ENCODE data around the gene SIGLECL1. TPM values are rescaled to one million over a fixed set of nuclear protein-coding genes. Genes with fewer than 3 reads are reported as not detected.
A peak's percentile ranks its signal among the peaks of the same experiment; 100 is the strongest.

The SIGLECL1 gene
- total and polyA plus RNA-seq, 9 of the 15 experiments (the other 6 are each of a cell fraction or from before 2014, with no cell fraction given), result not detected

DNA sequence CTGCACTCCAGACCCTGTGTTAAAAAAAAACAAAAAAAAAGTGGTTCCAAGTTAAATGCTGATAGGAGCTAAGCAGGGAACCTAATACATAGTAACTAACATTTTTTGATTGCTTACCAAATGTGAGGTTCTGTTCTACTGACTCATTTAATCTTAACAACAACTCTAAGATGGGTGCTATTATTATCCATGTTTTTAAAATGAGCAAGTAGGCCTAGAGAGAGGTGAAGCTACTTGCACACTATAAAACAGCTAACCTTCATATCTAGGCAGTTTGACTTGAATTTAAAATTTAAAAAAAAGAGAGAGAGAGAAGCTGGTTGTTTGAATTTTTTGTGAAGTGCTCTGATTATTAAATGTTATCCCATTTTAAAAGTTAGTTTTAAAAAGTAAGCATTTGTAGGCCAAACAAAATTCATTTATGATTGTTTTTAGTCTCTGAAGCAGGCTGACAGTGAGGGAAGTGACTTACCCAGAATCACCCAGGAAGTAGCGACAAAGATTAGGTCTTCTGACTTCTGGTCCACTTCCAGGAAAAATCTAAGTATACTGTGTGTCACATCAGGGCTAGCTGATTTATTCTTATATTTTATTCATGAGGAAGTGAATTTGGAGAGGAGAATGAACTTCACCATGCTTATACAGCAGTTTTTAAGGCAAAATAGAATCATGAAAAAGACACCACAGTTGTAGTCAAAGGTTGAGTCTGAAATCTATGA lies 2.4 kb downstream of the SIGLECL1 start:
- TF ChIP-seq ZNF324 (CRISPR knock-in tag; IDR thresholded peaks at IDR 0.05) (no peak), MEIS2 (IDR thresholded peaks at IDR 0.05; ENCODE audit: partially characterized antibody) (peak; percentile 32), GABPA (tag; conservative IDR thresholded peaks at IDR 0.05; ENCODE audit: low read depth) (0 out of 2 replicates have a peak, but pooled peaks have one; percentile 30), C11orf30 (IDR thresholded peaks at IDR 0.05; ENCODE audit: low read depth) (0 out of 2 replicates have a peak, but pooled peaks have one; percentile 26), ETV6 (IDR thresholded peaks at IDR 0.05; ENCODE audit: borderline replicate concordance in 1 of 2, low read depth in 2 of 2, low read length in 1 of 2) (peak; percentile 71 to 79; a peak in 2 of 4 replicates), ETV6 (CRISPR knock-in tag; IDR thresholded peaks at IDR 0.05; ENCODE audit: borderline replicate concordance) (no peak), MIER1 (IDR thresholded peaks at IDR 0.05; ENCODE audit: low read depth) (no peak), ZNF316 (IDR thresholded peaks at IDR 0.05) (peak; percentile 64), NELFE (IDR thresholded peaks at IDR 0.05; ENCODE audit: insufficient read depth, insufficient read length) (no peak), PBX2 (CRISPR knock-in tag; IDR thresholded peaks at IDR 0.05; ENCODE audit: low read depth) (no peak), PBX2 (tag; conservative IDR thresholded peaks at IDR 0.05; ENCODE audit: low read depth) (0 out of 2 replicates have a peak, but pooled peaks have one; percentile 7)
- TF ChIP-seq, protein P1, sequence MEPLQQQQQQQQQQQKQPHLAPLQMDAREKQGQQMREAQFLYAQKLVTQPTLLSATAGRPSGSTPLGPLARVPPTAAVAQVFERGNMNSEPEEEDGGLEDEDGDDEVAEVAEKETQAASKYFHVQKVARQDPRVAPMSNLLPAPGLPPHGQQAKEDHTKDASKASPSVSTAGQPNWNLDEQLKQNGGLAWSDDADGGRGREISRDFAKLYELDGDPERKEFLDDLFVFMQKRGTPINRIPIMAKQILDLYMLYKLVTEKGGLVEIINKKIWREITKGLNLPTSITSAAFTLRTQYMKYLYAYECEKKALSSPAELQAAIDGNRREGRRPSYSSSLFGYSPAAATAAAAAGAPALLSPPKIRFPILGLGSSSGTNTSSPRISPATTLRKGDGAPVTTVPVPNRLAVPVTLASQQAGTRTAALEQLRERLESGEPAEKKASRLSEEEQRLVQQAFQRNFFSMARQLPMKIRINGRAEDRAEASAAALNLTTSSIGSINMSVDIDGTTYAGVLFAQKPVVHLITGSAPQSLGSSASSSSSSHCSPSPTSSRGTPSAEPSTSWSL (CRISPR knock-in tag; IDR thresholded peaks at IDR 0.05; ENCODE audit: borderline replicate concordance), result no peak
- TF ChIP-seq, protein P2, sequence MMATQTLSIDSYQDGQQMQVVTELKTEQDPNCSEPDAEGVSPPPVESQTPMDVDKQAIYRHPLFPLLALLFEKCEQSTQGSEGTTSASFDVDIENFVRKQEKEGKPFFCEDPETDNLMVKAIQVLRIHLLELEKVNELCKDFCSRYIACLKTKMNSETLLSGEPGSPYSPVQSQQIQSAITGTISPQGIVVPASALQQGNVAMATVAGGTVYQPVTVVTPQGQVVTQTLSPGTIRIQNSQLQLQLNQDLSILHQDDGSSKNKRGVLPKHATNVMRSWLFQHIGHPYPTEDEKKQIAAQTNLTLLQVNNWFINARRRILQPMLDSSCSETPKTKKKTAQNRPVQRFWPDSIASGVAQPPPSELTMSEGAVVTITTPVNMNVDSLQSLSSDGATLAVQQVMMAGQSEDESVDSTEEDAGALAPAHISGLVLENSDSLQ (IDR thresholded peaks at IDR 0.05), result peak; percentile 23; the same call in 1 of the 2 replicates
- no peaks in the 10 kb centered on the region for H3K79me2 ChIP-seq (ENCODE audit: control insufficient read depth, insufficient read depth, low read length)
- FAIRE-seq (no peak), ATAC-seq (no peak), DNase-seq (ENCODE audit: extremely low read depth in 1 of 4, low spot score in 3 of 4) (peak in 1 of 4 experiments; percentile 15)
- in situ Hi-C loops (cut with MboI), result no loop called here
- no peaks in the 10 kb centered on the region for H3K9me1 ChIP-seq (ENCODE audit: control insufficient read depth, insufficient read depth, low read length)
- intact Hi-C loops (cut with micrococcal nuclease), result no loop called here
- H3K9ac ChIP-seq (ENCODE audit: insufficient read depth in 1 of 2, low read depth in 2 of 2, low read length in 2 of 2), result no peak overlapping the region
- 0% methylated on average over 1 of the region's 1 CpG for WGBS (ENCODE audit: insufficient coverage, low coverage, missing lambda C conversion rate)
- no TSS peak for BruUV-seq (replicated peaks)
- H3K9me3 ChIP-seq (replicated peaks; ENCODE audit: control insufficient read depth, insufficient read depth, low read depth, low read length), result no peaks in the 10 kb centered on the region
- H4K20me1 ChIP-seq (replicated peaks; ENCODE audit: control insufficient read depth, insufficient read depth, low read length), result no peaks in the 10 kb centered on the region
- ChIA-PET POLR2A (interaction anchor here (0.6 kb wide), 1 partner anchor 320 kb away, joined by 3 read pairs; no protein-coding TSS in a partner anchor), CTCF (ENCODE audit: low intra/inter-chr PET ratio) (interaction anchor here (0.6 kb wide), 1 partner anchor 1137 kb away, joined by 3 read pairs; no protein-coding TSS in a partner anchor)
- no peaks in the 10 kb centered on the region for H3K27me3 ChIP-seq (ENCODE audit: control insufficient read depth in 2 of 2, insufficient read depth in 2 of 2, low read length in 2 of 2)
- H3K4me2 ChIP-seq (ENCODE audit: insufficient read depth, low read length), result no peak overlapping the region
- no peak overlapping the region for H3K27ac ChIP-seq (ENCODE audit: extremely low read depth, low read depth, low read length)
- no peak overlapping the region for H3K4me3 ChIP-seq
- H3K4me1 ChIP-seq (replicated peaks in 1 of 2; ENCODE audit: control insufficient read depth in 2 of 2, insufficient read depth in 2 of 2, low read length in 2 of 2), result peaks cover 0 to 10% of the 10 kb centered on the region in 2 experiments; a peak in 2 of 5 replicates
- H3K36me3 ChIP-seq (ENCODE audit: control insufficient read depth, insufficient read depth, low read length), result no peaks in the 10 kb centered on the region
- H2AFZ ChIP-seq (ENCODE audit: low read depth, low read length), result no peak overlapping the region
